Measurements from ENCODE around the gene GNAQ. TPM values are rescaled to one million over a fixed set of nuclear protein-coding genes. Genes with fewer than 3 reads are reported as not detected.

GNAQ gene
- total and polyA plus RNA-seq, 2 donors (not counting 1 experiment from before 2014, with no cell fraction given), result 30.4 to 74.3 TPM

DNA sequence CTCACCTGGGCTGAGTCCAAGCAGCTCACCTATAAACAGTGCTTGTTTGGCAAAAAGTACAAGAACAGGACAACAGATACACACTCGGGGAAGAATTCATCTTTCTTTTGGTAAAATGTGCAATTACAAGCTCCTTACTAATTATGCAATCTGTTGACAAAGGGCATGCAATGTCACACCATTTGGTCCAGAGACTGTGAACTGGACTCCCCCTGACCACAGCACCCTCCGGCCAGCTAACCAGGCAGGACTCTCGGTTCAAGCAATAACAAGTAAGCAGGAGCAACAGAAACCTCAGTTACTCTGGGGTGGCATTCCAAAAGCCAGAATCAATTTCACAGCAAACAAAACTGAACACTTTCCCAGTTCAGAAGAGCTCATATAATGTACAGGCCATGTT is 113.8 kb downstream of the GNAQ start:
- H3K4me2 ChIP-seq (ENCODE audit: extremely low read depth, insufficient read depth, low read length), result no peak overlapping the region
- no peak overlapping the region for H2AFZ ChIP-seq (ENCODE audit: low read length)
- H3K9me3 ChIP-seq (ENCODE audit: control insufficient read depth, insufficient read depth, low read depth, low read length), result no peaks in the 10 kb centered on the region
- no peak overlapping the region for H3K4me3 ChIP-seq (replicated peaks in 1 of 4; ENCODE audit: control extremely low read depth in 1 of 4, insufficient read depth in 1 of 4, low read depth in 3 of 4, low read length in 4 of 4)
- no peaks in the 10 kb centered on the region for H4K20me1 ChIP-seq (ENCODE audit: control insufficient read depth, extremely low read depth, insufficient read depth, low read length)
- TF ChIP-seq EZH2 (IDR thresholded peaks at IDR 0.05; ENCODE audit: low read length, missing control alignments), result no peak
- TF ChIP-seq, protein P1, sequence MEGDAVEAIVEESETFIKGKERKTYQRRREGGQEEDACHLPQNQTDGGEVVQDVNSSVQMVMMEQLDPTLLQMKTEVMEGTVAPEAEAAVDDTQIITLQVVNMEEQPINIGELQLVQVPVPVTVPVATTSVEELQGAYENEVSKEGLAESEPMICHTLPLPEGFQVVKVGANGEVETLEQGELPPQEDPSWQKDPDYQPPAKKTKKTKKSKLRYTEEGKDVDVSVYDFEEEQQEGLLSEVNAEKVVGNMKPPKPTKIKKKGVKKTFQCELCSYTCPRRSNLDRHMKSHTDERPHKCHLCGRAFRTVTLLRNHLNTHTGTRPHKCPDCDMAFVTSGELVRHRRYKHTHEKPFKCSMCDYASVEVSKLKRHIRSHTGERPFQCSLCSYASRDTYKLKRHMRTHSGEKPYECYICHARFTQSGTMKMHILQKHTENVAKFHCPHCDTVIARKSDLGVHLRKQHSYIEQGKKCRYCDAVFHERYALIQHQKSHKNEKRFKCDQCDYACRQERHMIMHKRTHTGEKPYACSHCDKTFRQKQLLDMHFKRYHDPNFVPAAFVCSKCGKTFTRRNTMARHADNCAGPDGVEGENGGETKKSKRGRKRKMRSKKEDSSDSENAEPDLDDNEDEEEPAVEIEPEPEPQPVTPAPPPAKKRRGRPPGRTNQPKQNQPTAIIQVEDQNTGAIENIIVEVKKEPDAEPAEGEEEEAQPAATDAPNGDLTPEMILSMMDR (conservative IDR thresholded peaks at IDR 0.05 in 1 of 2, IDR thresholded peaks at IDR 0.05 in 1 of 2; ENCODE audit: low read depth in 1 of 2, low read length in 2 of 2), result no peak
- H3K36me3 ChIP-seq (ENCODE audit: control insufficient read depth, insufficient read depth, low read length), result no peaks in the 10 kb centered on the region
- no peak overlapping the region for H3K9ac ChIP-seq (ENCODE audit: insufficient read depth, low read length)
- H3K4me1 ChIP-seq (ENCODE audit: control insufficient read depth, extremely low read depth, insufficient read depth, low read length), result no peaks in the 10 kb centered on the region
- DNase-seq (ENCODE audit: low read depth in 2 of 2), result no peak
- H3K27me3 ChIP-seq (ENCODE audit: control insufficient read depth, insufficient read depth, low read length), result no peaks in the 10 kb centered on the region
- no peaks in the 10 kb centered on the region for H3K79me2 ChIP-seq (ENCODE audit: control insufficient read depth, insufficient read depth, low read length)
- H3K27ac ChIP-seq (ENCODE audit: insufficient read depth, low read length), result no peak overlapping the region

DNA sequence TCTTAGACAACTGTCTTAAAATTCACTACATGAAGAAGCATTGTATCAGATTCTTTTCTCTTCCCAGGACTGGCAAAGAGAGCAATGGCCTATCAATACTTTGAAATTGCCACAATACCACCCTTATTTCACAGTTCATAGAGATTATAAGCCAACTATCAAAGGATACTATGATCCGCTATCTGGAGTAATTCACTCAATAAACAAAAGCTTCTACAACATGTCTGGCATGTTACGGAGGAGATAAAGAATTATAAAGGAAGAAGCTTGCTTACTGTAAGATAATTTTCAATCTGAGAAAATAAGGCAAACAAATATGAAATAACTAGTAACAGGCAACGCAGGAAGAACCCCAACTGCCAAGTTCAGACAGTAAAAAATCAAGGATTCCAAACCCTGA is 114.8 kb downstream of the GNAQ start:
- TF ChIP-seq, protein P1 (conservative IDR thresholded peaks at IDR 0.05 in 1 of 2, IDR thresholded peaks at IDR 0.05 in 1 of 2; ENCODE audit: low read depth in 1 of 2, low read length in 2 of 2), result no peak
- no peak for TF ChIP-seq EZH2 (IDR thresholded peaks at IDR 0.05; ENCODE audit: low read length, missing control alignments)

DNA sequence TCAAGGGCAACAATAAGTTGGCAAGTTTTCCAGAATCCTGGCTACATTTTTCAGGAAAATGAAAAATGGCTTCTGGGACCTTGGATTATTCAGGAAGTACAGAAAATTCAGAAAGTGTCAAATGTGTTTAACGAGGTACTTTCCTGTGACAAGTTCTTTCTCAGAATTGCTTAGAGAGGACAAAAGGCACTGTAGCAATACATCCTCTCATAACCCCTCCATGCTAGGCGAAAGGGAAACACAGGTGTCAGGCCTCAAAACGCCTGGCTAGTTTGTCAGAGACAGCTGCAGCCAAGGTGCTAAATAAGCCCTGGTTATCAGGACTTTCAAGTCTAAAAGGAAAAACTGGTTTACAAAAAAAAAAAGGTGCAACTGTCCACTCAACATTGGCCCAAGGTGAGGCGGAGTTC is 115.2 kb downstream of the GNAQ start:
- Histone ChIP-seq H3K36me3 (ENCODE audit: control insufficient read depth, insufficient read depth, low read length) (no peaks in the 10 kb centered on the region), H3K9me3 (ENCODE audit: control insufficient read depth, insufficient read depth, low read depth, low read length) (no peaks in the 10 kb centered on the region), H3K9ac (ENCODE audit: insufficient read depth, low read length) (no peak overlapping the region), H4K20me1 (ENCODE audit: control insufficient read depth, extremely low read depth, insufficient read depth, low read length) (no peaks in the 10 kb centered on the region), H3K4me1 (ENCODE audit: control insufficient read depth, extremely low read depth, insufficient read depth, low read length) (no peaks in the 10 kb centered on the region), H3K4me3 (replicated peaks in 1 of 4; ENCODE audit: control extremely low read depth in 1 of 4, insufficient read depth in 1 of 4, low read depth in 3 of 4, low read length in 4 of 4) (no peak overlapping the region), H3K4me2 (ENCODE audit: extremely low read depth, insufficient read depth, low read length) (no peak overlapping the region), H3K27ac (ENCODE audit: insufficient read depth, low read length) (no peak overlapping the region), H3K27me3 (ENCODE audit: control insufficient read depth, insufficient read depth, low read length) (no peaks in the 10 kb centered on the region), H2AFZ (ENCODE audit: low read length) (no peak overlapping the region), H3K79me2 (ENCODE audit: control insufficient read depth, insufficient read depth, low read length) (no peaks in the 10 kb centered on the region)
- TF ChIP-seq, protein P1 (conservative IDR thresholded peaks at IDR 0.05 in 1 of 2, IDR thresholded peaks at IDR 0.05 in 1 of 2; ENCODE audit: low read depth in 1 of 2, low read length in 2 of 2), result no peak
- no peak for TF ChIP-seq EZH2 (IDR thresholded peaks at IDR 0.05; ENCODE audit: low read length, missing control alignments)
- no peak for DNase-seq (ENCODE audit: low read depth in 2 of 2)

More for the DNA sequence above, 114.8 kb downstream of the GNAQ start:
- Histone ChIP-seq H3K9me3 (ENCODE audit: control insufficient read depth, insufficient read depth, low read depth, low read length) (no peaks in the 10 kb centered on the region), H4K20me1 (ENCODE audit: control insufficient read depth, extremely low read depth, insufficient read depth, low read length) (no peaks in the 10 kb centered on the region), H3K36me3 (ENCODE audit: control insufficient read depth, insufficient read depth, low read length) (no peaks in the 10 kb centered on the region), H2AFZ (ENCODE audit: low read length) (no peak overlapping the region), H3K4me1 (ENCODE audit: control insufficient read depth, extremely low read depth, insufficient read depth, low read length) (no peaks in the 10 kb centered on the region), H3K27ac (ENCODE audit: insufficient read depth, low read length) (no peak overlapping the region), H3K4me2 (ENCODE audit: extremely low read depth, insufficient read depth, low read length) (no peak overlapping the region), H3K4me3 (replicated peaks in 1 of 4; ENCODE audit: control extremely low read depth in 1 of 4, insufficient read depth in 1 of 4, low read depth in 3 of 4, low read length in 4 of 4) (no peak overlapping the region), H3K9ac (ENCODE audit: insufficient read depth, low read length) (no peak overlapping the region), H3K79me2 (ENCODE audit: control insufficient read depth, insufficient read depth, low read length) (no peaks in the 10 kb centered on the region), H3K27me3 (ENCODE audit: control insufficient read depth, insufficient read depth, low read length) (no peaks in the 10 kb centered on the region)
- no peak for DNase-seq (ENCODE audit: low read depth in 2 of 2)

Measured in fibroblast of lung (primary cell).